Natural killer cell (primary cell): ENCODE data around the gene PAGR1. TPM values are rescaled to one million over a fixed set of nuclear protein-coding genes. Genes with fewer than 3 reads are reported as not detected.

ENCODE experiments used
- ATAC-seq, 3 donors: fragments of 150-1000 bp in 2 of 3; fragments of 200-7000 bp in 1 of 3; cut with Tn5 transposase; 1 replicate in 1 of 3; 2 replicates in 2 of 3; pipeline ENCODE4 v1.10.0; 2021; ENCODE audit warnings: mild to moderate bottlenecking in 2 of 3, moderate library complexity in 2 of 3
- DNase-seq, 2 donors: peaks; one replicate each; pipeline versions ENCODE4 v3.0.0 to v3.0.0-alpha.2; 2013 to 2021; ENCODE audit warnings: mixed read lengths in 1 of 2
- H3K27ac ChIP-seq: one replicate; pipeline ENCODE4 v1.5.1; 2013; ENCODE audit warnings: mild to moderate bottlenecking, low read length
- H3K27me3 ChIP-seq: one replicate; pipeline ENCODE4 v1.6.1; 2013; ENCODE audit warnings: low read length; ENCODE audit not compliant: control insufficient read depth, insufficient read depth
- H3K36me3 ChIP-seq: one replicate; pipeline ENCODE4 v1.6.1; 2013; ENCODE audit warnings: low read length; ENCODE audit not compliant: control insufficient read depth, insufficient read depth
- H3K4me1 ChIP-seq: one replicate; pipeline ENCODE4 v1.6.1; 2013; ENCODE audit warnings: low read length; ENCODE audit not compliant: control insufficient read depth, insufficient read depth
- H3K4me3 ChIP-seq: one replicate; pipeline ENCODE4 v1.5.1; 2013; ENCODE audit warnings: low read length
- H3K9me3 ChIP-seq: one replicate; pipeline ENCODE4 v1.6.1; 2013; ENCODE audit warnings: low read length; ENCODE audit not compliant: control insufficient read depth, insufficient read depth
- H3K27ac Mint-ChIP-seq, 2 donors: one replicate each; pipeline ENCODE4 v1.8.0; 2022; ENCODE audit warnings: mild to moderate bottlenecking in 2 of 2, mixed read lengths in 2 of 2, moderate library complexity in 1 of 2
- H3K27me3 Mint-ChIP-seq, 2 donors: one replicate each; pipeline ENCODE4 v1.8.0; 2022; ENCODE audit warnings: low read depth in 2 of 2, mixed read lengths in 2 of 2
- H3K36me3 Mint-ChIP-seq: one replicate; pipeline ENCODE4 v1.8.0; 2022; ENCODE audit warnings: mixed read lengths
- H3K4me1 Mint-ChIP-seq, 2 donors: one replicate each; pipeline ENCODE4 v1.8.0; 2022; ENCODE audit warnings: mixed read lengths in 2 of 2
- H3K4me3 Mint-ChIP-seq: one replicate; pipeline ENCODE4 v1.8.0; 2022; ENCODE audit warnings: mild to moderate bottlenecking, moderate library complexity, mixed read lengths
- H3K9me3 Mint-ChIP-seq, 2 donors: one replicate each; pipeline ENCODE4 v1.8.0; 2022; ENCODE audit warnings: mixed read lengths in 2 of 2
- WGBS: methylation state at CpG from one replicate; pipeline ENCODE4 v1.1.7; 2013; ENCODE audit warnings: missing lambda C conversion rate; ENCODE audit not compliant: insufficient coverage; 5-methylcytosine and 5-hydroxymethylcytosine counted together
- intact Hi-C: fragments of 100-400 bp; cut with micrococcal nuclease; formaldehyde crosslinking; loops from one replicate; pipeline ENCODE4 v1.14.2; 2022
- total RNA-seq, 4 donors: library from RNA; stranded (reverse); fragments of 120-200 nt in 1 of 4; gene quantifications; one replicate each; pipeline versions ENCODE4 v1.2.3 to v1.2.4, GENCODE V29; 2013 to 2022
- TF ChIP-seq, protein P1 (sequence below): fragments of 200-600 bp; IDR thresholded peaks from one replicate; pipeline ENCODE4 v1.8.0; 2022; ENCODE audit warnings: antibody characterized with exemption

The PAGR1 gene
- total RNA-seq, 3 donors from 2014 or later (not counting 1 experiment from before 2014, with no cell fraction given): 8.9 to 16.2 (median 13.4) TPM

DNA sequence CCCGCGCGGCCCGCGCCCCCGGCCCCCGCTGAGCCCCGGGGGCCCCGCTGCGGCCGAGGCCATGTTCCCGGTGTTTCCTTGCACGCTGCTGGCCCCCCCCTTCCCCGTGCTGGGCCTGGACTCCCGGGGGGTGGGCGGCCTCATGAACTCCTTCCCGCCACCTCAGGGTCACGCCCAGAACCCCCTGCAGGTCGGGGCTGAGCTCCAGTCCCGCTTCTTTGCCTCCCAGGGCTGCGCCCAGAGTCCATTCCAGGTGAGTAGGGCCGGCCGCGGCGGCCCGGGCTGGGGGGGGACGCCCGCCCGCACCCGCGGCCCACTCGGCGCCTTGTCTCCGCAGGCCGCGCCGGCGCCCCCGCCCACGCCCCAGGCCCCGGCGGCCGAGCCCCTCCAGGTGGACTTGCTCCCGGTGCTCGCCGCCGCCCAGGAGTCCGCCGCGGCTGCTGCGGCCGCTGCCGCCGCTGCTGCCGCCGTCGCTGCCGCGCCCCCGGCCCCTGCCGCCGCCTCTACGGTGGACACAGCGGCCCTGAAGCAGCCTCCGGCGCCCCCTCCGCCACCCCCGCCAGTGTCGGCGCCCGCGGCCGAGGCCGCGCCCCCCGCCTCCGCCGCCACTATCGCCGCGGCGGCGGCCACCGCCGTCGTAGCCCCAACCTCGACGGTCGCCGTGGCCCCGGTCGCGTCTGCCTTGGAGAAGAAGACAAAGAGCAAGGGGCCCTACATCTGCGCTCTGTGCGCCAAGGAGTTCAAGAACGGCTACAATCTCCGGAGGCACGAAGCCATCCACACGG lies 9.1 kb upstream of the PAGR1 start:
- no peaks in the 10 kb centered on the region for H3K36me3 Mint-ChIP-seq
- intact Hi-C loops: loop anchor here (1.0 to 5.0 kb wide), 4 partner anchors 9 to 565 kb away; partner anchors contain the start of genes MYL11, PAGR1, TAOK2 and TBC1D10B
- H3K4me3 ChIP-seq: peak overlapping the region; percentile 66

DNA sequence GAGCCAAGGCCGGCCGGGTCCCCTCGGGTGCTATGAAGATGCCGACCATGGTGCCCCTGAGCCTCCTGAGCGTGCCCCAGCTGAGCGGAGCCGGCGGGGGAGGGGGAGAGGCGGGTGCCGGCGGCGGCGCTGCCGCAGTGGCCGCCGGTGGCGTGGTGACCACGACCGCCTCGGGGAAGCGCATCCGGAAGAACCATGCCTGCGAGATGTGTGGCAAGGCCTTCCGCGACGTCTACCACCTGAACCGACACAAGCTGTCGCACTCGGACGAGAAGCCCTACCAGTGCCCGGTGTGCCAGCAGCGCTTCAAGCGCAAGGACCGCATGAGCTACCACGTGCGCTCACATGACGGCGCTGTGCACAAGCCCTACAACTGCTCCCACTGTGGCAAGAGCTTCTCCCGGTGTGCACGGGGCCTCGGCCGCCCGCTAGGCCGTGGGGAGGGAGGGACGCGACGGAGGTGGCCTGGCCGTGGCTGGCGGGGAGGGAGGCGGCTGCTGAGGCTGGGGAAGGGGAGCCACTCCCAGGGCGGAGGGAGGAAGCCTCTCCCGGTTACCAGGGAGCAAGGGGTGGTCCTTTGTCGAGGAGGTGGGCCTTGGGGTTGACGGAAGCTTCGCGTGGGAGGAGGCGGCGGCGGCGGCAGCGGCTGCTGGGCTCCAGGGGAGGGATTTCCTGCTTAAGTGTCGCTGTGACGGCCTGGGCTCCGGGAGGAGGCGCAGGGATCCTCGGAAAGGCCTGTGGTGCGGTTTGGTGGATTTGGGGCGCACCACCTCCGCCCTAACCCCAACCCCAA lies 8.3 kb upstream of the PAGR1 start:
- Histone ChIP-seq H3K36me3 (peaks cover 20% of the 10 kb centered on the region), H3K27me3 (no peaks in the 10 kb centered on the region), H3K4me1 (peaks cover 65% of the 10 kb centered on the region), H3K27ac (peak overlapping the region; percentile 94), H3K9me3 (no peaks in the 10 kb centered on the region), H3K4me3 (peak overlapping the region; percentile 43)
- H3K36me3 Mint-ChIP-seq: no peaks in the 10 kb centered on the region
- intact Hi-C loops: loop anchor here (1.0 to 5.0 kb wide), 4 partner anchors 9 to 565 kb away; partner anchors contain the start of genes MYL11, PAGR1, TAOK2 and TBC1D10B
- H3K4me3 Mint-ChIP-seq: peak overlapping the region; percentile 86
- ATAC-seq: peak; percentile 36 to 59 (median 57)
- H3K27ac Mint-ChIP-seq: peak overlapping the region; percentile 93
- H3K9me3 Mint-ChIP-seq: no peaks in the 10 kb centered on the region
- no peaks in the 10 kb centered on the region for H3K27me3 Mint-ChIP-seq
- H3K4me1 Mint-ChIP-seq: peaks cover 45 to 61% of the 10 kb centered on the region in 2 donors
- WGBS: under 1% methylated on average over 69 of the region's 69 CpGs
- TF ChIP-seq, protein P1, sequence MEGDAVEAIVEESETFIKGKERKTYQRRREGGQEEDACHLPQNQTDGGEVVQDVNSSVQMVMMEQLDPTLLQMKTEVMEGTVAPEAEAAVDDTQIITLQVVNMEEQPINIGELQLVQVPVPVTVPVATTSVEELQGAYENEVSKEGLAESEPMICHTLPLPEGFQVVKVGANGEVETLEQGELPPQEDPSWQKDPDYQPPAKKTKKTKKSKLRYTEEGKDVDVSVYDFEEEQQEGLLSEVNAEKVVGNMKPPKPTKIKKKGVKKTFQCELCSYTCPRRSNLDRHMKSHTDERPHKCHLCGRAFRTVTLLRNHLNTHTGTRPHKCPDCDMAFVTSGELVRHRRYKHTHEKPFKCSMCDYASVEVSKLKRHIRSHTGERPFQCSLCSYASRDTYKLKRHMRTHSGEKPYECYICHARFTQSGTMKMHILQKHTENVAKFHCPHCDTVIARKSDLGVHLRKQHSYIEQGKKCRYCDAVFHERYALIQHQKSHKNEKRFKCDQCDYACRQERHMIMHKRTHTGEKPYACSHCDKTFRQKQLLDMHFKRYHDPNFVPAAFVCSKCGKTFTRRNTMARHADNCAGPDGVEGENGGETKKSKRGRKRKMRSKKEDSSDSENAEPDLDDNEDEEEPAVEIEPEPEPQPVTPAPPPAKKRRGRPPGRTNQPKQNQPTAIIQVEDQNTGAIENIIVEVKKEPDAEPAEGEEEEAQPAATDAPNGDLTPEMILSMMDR: peak; percentile 37
- DNase-seq: peak; percentile 85 to 96

More for the DNA sequence above, 9.1 kb upstream of the PAGR1 start:
- H3K27me3 Mint-ChIP-seq: no peaks in the 10 kb centered on the region
- TF ChIP-seq, protein P1: no peak
- under 1% methylated on average over 99 of the region's 99 CpGs for WGBS
- ATAC-seq (no peak), DNase-seq (peak; percentile 54 to 65)
- peaks cover 45 to 54% of the 10 kb centered on the region in 2 donors for H3K4me1 Mint-ChIP-seq
- H3K27ac Mint-ChIP-seq: peak overlapping the region; percentile 93
- peak overlapping the region; percentile 86 for H3K4me3 Mint-ChIP-seq
- Histone ChIP-seq H3K36me3 (peaks cover 20% of the 10 kb centered on the region), H3K4me1 (peaks cover 57% of the 10 kb centered on the region), H3K9me3 (no peaks in the 10 kb centered on the region), H3K27me3 (no peaks in the 10 kb centered on the region), H3K27ac (peak overlapping the region; percentile 94)
- H3K9me3 Mint-ChIP-seq: no peaks in the 10 kb centered on the region

DNA sequence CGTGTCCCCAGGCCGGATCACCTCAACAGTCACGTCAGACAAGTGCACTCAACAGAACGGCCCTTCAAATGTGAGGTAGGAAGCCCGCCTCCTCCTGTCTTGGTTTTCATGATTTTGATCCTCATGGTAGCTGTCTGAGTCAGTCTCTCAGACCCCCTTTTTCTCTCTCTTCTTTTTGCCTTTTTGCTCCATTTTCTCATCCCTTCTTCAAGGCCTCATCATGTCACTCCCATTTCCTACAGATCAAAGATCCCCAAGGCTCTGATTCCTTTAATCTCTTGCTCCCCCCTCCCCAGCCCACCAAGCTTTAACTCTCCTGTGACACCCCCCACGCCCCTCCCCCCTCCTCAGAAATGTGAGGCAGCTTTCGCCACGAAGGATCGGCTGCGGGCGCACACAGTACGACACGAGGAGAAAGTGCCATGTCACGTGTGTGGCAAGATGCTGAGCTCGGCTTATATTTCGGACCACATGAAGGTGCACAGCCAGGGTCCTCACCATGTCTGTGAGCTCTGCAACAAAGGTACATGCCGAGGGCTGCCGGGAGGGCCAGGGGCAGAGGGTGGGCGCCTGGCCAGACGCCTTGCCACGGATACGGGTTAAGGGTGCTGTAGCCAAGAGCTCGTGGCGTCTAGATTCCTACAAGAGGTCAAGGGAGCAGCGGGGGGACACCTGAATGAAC lies 7.6 kb upstream of the PAGR1 start:
- 46% methylated on average over 25 of the region's 25 CpGs for WGBS
- peak overlapping the region; percentile 43 for H3K4me3 ChIP-seq
- intact Hi-C loops: loop anchor here (5.0 kb wide), 3 partner anchors 164 to 564 kb away; partner anchors contain the start of genes MYL11, TAOK2 and TBC1D10B
- DNase-seq: peak; percentile 31 to 64
- H3K4me1 ChIP-seq: peaks cover 68% of the 10 kb centered on the region
- Mint-ChIP-seq H3K4me3 (peak overlapping the region; percentile 86), H3K27me3 (no peaks in the 10 kb centered on the region), H3K27ac (peak overlapping the region; percentile 93), H3K36me3 (no peaks in the 10 kb centered on the region), H3K4me1 (peaks cover 45 to 66% of the 10 kb centered on the region in 2 donors), H3K9me3 (no peaks in the 10 kb centered on the region)
- TF ChIP-seq, protein P1: no peak
- peak in 1 of 3 donors; percentile 1 for ATAC-seq
- no peaks in the 10 kb centered on the region for H3K9me3 ChIP-seq
- H3K27ac ChIP-seq: peak overlapping the region; percentile 94
- H3K27me3 ChIP-seq: no peaks in the 10 kb centered on the region
- peaks cover 20% of the 10 kb centered on the region for H3K36me3 ChIP-seq
